ENCODE data around the gene TXLNA.

The TXLNA gene

DNA sequence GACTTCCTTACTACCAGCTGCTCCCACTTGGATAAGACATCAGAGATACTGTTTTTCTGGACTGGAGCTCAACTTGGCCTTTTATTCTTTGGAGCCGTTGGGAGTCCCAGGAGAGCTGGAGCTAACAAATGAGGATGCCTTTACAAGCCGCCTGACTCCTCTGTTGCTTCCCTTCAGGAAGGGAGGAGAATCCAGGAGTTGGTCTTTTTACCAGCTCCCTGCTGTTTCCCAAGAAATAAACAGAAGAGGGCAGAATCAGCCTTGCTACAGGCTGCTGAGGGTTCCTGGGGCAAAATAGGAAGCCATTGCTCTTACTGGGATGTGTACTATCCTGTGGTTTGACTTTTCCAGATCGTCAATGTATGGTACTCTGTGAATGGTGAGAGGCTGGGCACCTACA is 44.2 kb downstream of the TXLNA start:
- TF ChIP-seq, protein P1, sequence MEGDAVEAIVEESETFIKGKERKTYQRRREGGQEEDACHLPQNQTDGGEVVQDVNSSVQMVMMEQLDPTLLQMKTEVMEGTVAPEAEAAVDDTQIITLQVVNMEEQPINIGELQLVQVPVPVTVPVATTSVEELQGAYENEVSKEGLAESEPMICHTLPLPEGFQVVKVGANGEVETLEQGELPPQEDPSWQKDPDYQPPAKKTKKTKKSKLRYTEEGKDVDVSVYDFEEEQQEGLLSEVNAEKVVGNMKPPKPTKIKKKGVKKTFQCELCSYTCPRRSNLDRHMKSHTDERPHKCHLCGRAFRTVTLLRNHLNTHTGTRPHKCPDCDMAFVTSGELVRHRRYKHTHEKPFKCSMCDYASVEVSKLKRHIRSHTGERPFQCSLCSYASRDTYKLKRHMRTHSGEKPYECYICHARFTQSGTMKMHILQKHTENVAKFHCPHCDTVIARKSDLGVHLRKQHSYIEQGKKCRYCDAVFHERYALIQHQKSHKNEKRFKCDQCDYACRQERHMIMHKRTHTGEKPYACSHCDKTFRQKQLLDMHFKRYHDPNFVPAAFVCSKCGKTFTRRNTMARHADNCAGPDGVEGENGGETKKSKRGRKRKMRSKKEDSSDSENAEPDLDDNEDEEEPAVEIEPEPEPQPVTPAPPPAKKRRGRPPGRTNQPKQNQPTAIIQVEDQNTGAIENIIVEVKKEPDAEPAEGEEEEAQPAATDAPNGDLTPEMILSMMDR (IDR thresholded peaks at IDR 0.05; ENCODE audit: low read depth, low read length): no peak
- no peak overlapping the region for H3K4me3 ChIP-seq (replicated peaks in 1 of 2; ENCODE audit: low read depth in 2 of 2, low read length in 2 of 2)
- DNase-seq (ENCODE audit: low read depth in 2 of 2): peak in 1 of 2 donors; percentile 43

DNA sequence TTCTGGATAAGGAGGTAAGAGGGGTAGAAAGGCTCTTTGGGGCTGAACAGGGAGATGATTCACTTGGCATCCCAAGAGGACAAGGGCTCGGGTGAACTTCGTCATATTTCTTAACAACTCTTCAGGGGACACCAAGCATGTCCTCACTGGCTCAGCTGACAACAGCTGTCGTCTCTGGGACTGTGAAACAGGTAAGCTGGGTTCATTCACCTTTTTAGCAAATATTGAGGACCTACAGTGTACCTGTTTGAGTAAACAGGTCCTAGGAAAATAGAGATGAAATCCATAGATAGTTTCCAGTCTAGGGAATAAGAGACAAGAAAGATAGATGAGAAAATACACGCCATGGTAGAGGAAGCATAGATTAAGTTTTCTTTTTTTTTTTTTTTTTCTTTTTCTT is 44.8 kb downstream of the TXLNA start:
- no peak overlapping the region for H3K4me3 ChIP-seq (replicated peaks in 1 of 2; ENCODE audit: low read depth in 2 of 2, low read length in 2 of 2)
- TF ChIP-seq, protein P1 (IDR thresholded peaks at IDR 0.05; ENCODE audit: low read depth, low read length): no peak

DNA sequence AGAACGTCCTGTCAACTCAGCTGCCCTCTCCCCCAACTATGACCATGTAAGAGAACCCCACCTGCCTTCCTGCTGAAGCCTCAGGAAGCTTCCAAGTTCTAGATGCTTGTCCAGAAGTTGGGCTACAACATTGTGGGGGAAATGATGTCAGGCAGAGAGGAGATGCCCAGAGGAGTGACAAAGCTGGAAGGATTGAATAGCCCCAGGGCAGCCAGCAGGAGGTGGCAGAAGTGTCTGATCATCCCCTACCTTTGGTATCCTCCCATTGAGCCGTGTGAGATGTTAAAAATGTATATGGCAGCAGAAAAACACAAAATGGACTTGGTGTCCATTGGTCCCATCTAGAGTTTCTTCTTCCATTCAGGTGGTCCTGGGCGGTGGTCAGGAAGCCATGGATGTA is 49.3 kb downstream of the TXLNA start:
- no peak for DNase-seq (ENCODE audit: low read depth in 2 of 2)
- TF ChIP-seq, protein P1 (IDR thresholded peaks at IDR 0.05; ENCODE audit: low read depth, low read length): no peak
- H3K4me3 ChIP-seq (replicated peaks in 1 of 2; ENCODE audit: low read depth in 2 of 2, low read length in 2 of 2): no peak overlapping the region

More for the DNA sequence above, 44.8 kb downstream of the TXLNA start:
- no peak for DNase-seq (ENCODE audit: low read depth in 2 of 2)

DNA sequence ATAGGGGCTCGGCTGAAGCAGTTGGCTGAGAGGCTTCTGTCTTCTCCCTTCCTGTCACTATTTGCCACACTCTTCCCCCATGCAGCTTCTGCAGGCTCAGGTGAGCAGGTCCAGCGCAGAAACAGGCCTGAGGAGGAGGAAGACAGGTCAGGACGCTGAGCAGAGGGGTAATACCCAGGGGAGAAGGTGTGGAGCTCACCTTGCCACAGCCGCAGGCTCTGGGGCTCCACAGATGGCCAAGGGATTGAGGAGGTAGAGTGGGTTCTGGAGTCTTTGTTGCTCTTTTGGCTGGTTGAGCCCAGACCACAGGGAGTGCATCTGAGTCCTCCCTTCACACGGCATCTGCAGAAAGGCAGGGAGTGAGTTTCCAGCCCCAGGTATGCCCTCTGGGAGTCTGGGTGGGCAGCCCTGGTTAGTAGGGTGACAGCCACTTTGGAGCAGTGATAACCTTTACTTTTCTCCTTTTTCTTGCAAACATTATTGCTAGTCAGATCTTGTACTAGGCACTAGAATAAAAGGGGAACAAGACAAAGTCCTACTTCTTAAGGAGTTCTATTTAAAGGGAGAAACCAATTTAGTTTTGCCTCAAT is 52.5 kb downstream of the TXLNA start:
- TF ChIP-seq, protein P1 (IDR thresholded peaks at IDR 0.05; ENCODE audit: low read depth, low read length): no peak
- DNase-seq (ENCODE audit: low read depth in 2 of 2): no peak
- H3K4me3 ChIP-seq (replicated peaks in 1 of 2; ENCODE audit: low read depth in 2 of 2, low read length in 2 of 2): no peak overlapping the region

DNA sequence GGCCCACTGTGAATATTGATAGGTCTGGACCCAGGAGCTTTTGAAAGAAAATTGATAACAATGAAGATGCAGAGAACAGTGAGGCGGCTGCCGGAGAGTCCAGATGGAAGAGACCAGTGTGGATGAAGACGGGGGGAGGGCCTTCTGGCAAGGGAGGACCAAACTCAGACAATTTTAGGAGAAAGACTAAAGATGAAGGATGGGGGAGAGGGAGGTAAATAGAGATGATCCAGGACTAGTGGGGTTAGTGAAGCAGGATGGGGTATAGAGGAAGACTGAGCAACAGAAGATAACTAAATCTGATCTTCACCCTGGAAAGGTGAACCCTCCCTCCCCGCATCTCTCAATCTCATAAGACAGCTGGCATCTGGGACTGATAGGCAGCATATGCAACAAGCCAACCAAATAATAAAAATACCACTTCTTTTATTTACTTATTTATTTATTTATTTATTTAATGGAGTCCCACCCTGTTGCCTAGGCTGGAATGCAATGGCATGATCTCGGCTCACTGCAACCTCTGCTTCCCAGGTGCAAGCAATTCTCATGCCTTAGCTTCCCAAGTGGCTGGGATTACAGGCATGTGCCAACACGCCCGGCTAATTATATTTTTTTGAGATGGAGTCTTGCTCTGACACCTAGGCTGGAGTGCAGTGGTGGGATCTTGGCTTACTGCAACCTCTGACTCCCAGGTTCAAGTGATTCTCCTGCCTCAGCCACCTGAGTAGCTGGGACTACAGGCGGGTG is 53.3 kb downstream of the TXLNA start:
- TF ChIP-seq, protein P1 (IDR thresholded peaks at IDR 0.05; ENCODE audit: low read depth, low read length): no peak
- H3K4me3 ChIP-seq (replicated peaks in 1 of 2; ENCODE audit: low read depth in 2 of 2, low read length in 2 of 2): no peak overlapping the region
- no peak for DNase-seq (ENCODE audit: low read depth in 2 of 2)

DNA sequence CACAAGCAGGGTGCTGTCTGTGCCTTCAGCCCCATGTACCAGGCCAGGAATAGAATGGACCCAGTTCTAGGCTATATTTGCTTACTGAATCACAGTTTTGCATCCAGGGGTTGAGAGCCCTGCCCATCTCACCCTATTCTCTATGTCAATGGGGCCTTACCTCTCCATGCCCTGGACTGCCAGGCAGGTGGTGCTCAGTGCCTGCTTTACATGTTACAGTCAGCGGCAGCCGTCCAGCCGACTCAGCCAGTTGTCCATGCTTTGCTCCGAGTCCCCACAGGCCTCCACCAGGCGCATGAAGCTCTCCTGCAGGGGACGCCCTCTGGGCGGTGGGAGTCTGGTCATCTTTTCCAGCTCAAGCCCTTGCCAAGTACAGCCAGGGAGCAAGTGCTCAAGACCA is 55.3 kb downstream of the TXLNA start:
- TF ChIP-seq, protein P1 (IDR thresholded peaks at IDR 0.05; ENCODE audit: low read depth, low read length): no peak
- no peak for DNase-seq (ENCODE audit: low read depth in 2 of 2)
- H3K4me3 ChIP-seq (replicated peaks in 1 of 2; ENCODE audit: low read depth in 2 of 2, low read length in 2 of 2): no peak overlapping the region

All from cardiac fibroblast (primary cell).